ENCODE measurements around the gene DIAPH1. TPM values are rescaled to one million over a fixed set of nuclear protein-coding genes. Genes with fewer than 3 reads are reported as not detected.

Gene DIAPH1
- total RNA-seq, 4 donors from 2014 or later: 27.7 to 69.4 (median 30.2) TPM

GRCh38 chr5:141640051-141640415 is 21.2 kb upstream of the DIAPH1 start:
- no peak for TF ChIP-seq POLR2A (IDR thresholded peaks at IDR 0.05)
- no peak for TF ChIP-seq CTCF (IDR thresholded peaks at IDR 0.05)
- H3K36me3 ChIP-seq: no peaks in the 10 kb centered on the region
- no peak overlapping the region for H3K27ac ChIP-seq
- no peaks in the 10 kb centered on the region for H3K27me3 ChIP-seq
- no peak overlapping the region for H3K4me3 ChIP-seq
- DNase-seq: no peak
- H3K9me3 ChIP-seq: no peaks in the 10 kb centered on the region
- H3K4me1 ChIP-seq: peaks cover 4 to 13% of the 10 kb centered on the region in 2 donors
- intact Hi-C loops (cut with DNase I; ENCODE audit: low total_unique reads): no loop called here

GRCh38 chr5:141639357-141640050 is 20.7 kb upstream of the DIAPH1 start:
- H3K4me1 ChIP-seq: peaks cover 6 to 13% of the 10 kb centered on the region in 2 donors
- intact Hi-C loops (cut with DNase I; ENCODE audit: low total_unique reads): no loop called here
- no peak overlapping the region for H3K27ac ChIP-seq
- H3K4me3 ChIP-seq: no peak overlapping the region
- TF ChIP-seq POLR2A (IDR thresholded peaks at IDR 0.05) (no peak), CTCF (IDR thresholded peaks at IDR 0.05) (no peak)
- no peak for DNase-seq
- H3K9me3 ChIP-seq: no peaks in the 10 kb centered on the region
- no peaks in the 10 kb centered on the region for H3K36me3 ChIP-seq
- no peaks in the 10 kb centered on the region for H3K27me3 ChIP-seq

GRCh38 chr5:141638771-141639170 is 20.0 kb upstream of the DIAPH1 start:
- intact Hi-C loops (cut with DNase I; ENCODE audit: low total_unique reads): no loop called here
- DNase-seq: no peak
- Histone ChIP-seq H3K36me3 (no peaks in the 10 kb centered on the region), H3K4me3 (no peak overlapping the region), H3K27ac (no peak overlapping the region), H3K9me3 (no peaks in the 10 kb centered on the region), H3K27me3 (no peaks in the 10 kb centered on the region), H3K4me1 (peaks cover 6 to 13% of the 10 kb centered on the region in 2 donors)
- TF ChIP-seq POLR2A (IDR thresholded peaks at IDR 0.05) (no peak), CTCF (IDR thresholded peaks at IDR 0.05) (no peak)

- TF ChIP-seq POLR2A (IDR thresholded peaks at IDR 0.05) (no peak), CTCF (IDR thresholded peaks at IDR 0.05) (peak in 2 of 4 experiments; percentile 1 to 14)
- DNase-seq: peak; percentile 47 to 50
- Histone ChIP-seq H3K36me3 (no peaks in the 10 kb centered on the region), H3K9me3 (no peaks in the 10 kb centered on the region), H3K4me3 (peak overlapping the region; percentile 70 to 92), H3K27ac (no peak overlapping the region), H3K27me3 (no peaks in the 10 kb centered on the region), H3K4me1 (peaks cover 6 to 13% of the 10 kb centered on the region in 2 donors)
- intact Hi-C loops (cut with DNase I; ENCODE audit: low total_unique reads): no loop called here
Observed at GRCh38 chr5:141637767-141638419, 19.1 kb upstream of the DIAPH1 start.

GRCh38 chr5:141637123-141637766 is 18.4 kb upstream of the DIAPH1 start:
- H3K9me3 ChIP-seq: no peaks in the 10 kb centered on the region
- no peaks in the 10 kb centered on the region for H3K36me3 ChIP-seq
- intact Hi-C loops (cut with DNase I; ENCODE audit: low total_unique reads): no loop called here
- H3K27ac ChIP-seq: peak overlapping the region; percentile 2 to 44
- peak overlapping the region; percentile 70 to 92 for H3K4me3 ChIP-seq
- TF ChIP-seq POLR2A (IDR thresholded peaks at IDR 0.05) (no peak), CTCF (IDR thresholded peaks at IDR 0.05) (no peak)
- peaks cover 6 to 13% of the 10 kb centered on the region in 2 donors for H3K4me1 ChIP-seq
- no peaks in the 10 kb centered on the region for H3K27me3 ChIP-seq
- DNase-seq: peak in 1 of 2 donors; percentile 35
